Mesothelial cell of epicardium (in vitro differentiated cells): ENCODE measurements around the gene SUPT6H. TPM values are rescaled to one million over a fixed set of nuclear protein-coding genes. Genes with fewer than 3 reads are reported as not detected.

Experiments used
- DNase-seq, 2 experiments: peaks; one replicate each; pipeline ENCODE4 v3.0.0; 2021; ENCODE audit warnings: low spot score in 2 of 2; ENCODE audit not compliant: unreplicated experiment in 2 of 2
- H3K27ac Mint-ChIP-seq: 2 replicates; pipeline ENCODE4 v1.8.0; 2021; ENCODE audit warnings: mixed read lengths
- H3K27me3 Mint-ChIP-seq: 2 replicates; pipeline ENCODE4 v1.8.0; 2021; ENCODE audit warnings: low read depth, mixed read lengths
- H3K36me3 Mint-ChIP-seq: 2 replicates; pipeline ENCODE4 v1.8.0; 2021; ENCODE audit warnings: mixed read lengths
- H3K4me1 Mint-ChIP-seq: 2 replicates; pipeline ENCODE4 v1.8.0; 2021; ENCODE audit warnings: mixed read lengths
- H3K4me3 Mint-ChIP-seq: 2 replicates; pipeline ENCODE4 v1.8.0; 2021; ENCODE audit warnings: mild to moderate bottlenecking, moderate library complexity, mixed read lengths
- H3K9me3 Mint-ChIP-seq: 2 replicates; pipeline ENCODE4 v1.8.0; 2021; ENCODE audit warnings: mixed read lengths
- CTCF ChIP-seq: fragments of 200-600 bp; sonication (generic); IDR thresholded peaks from one replicate; pipeline ENCODE4 v1.5.0; 2021; ENCODE audit warnings: antibody characterized with exemption; ENCODE audit not compliant: unreplicated experiment
- total RNA-seq: library from RNA; stranded (reverse); gene quantifications from 3 replicates; pipeline ENCODE4 v1.2.1, GENCODE V29; 2021

SUPT6H gene
- total RNA-seq, 1 donor from 2014 or later: 91.8 TPM

GRCh38 chr17:28737316-28737715 is 75.3 kb downstream of the SUPT6H start:
- Mint-ChIP-seq H3K9me3 (no peaks in the 10 kb centered on the region), H3K4me3 (no peak overlapping the region), H3K36me3 (no peaks in the 10 kb centered on the region), H3K27ac (no peak overlapping the region), H3K4me1 (peaks cover 6% of the 10 kb centered on the region), H3K27me3 (no peaks in the 10 kb centered on the region)
- TF ChIP-seq CTCF: no peak
- DNase-seq: no peak

GRCh38 chr17:28737770-28738679 is 76.0 kb downstream of the SUPT6H start:
- H3K4me3 Mint-ChIP-seq: no peak overlapping the region

GRCh38 chr17:28738680-28739384 is 76.8 kb downstream of the SUPT6H start:
- Mint-ChIP-seq H3K4me1 (peaks cover 9% of the 10 kb centered on the region), H3K4me3 (no peak overlapping the region), H3K27me3 (no peaks in the 10 kb centered on the region), H3K36me3 (no peaks in the 10 kb centered on the region), H3K9me3 (no peaks in the 10 kb centered on the region), H3K27ac (no peak overlapping the region)
- DNase-seq: no peak
- TF ChIP-seq CTCF: no peak

More at GRCh38 chr17:28737770-28738679, 76.0 kb downstream of the SUPT6H start:
- Mint-ChIP-seq H3K27me3 (no peaks in the 10 kb centered on the region), H3K4me1 (peaks cover 7% of the 10 kb centered on the region), H3K9me3 (no peaks in the 10 kb centered on the region), H3K27ac (peak overlapping the region; percentile 59), H3K36me3 (no peaks in the 10 kb centered on the region)
- no peak for DNase-seq
- TF ChIP-seq CTCF: no peak

GRCh38 chr17:28740406-28741357 is 78.7 kb downstream of the SUPT6H start:
- TF ChIP-seq CTCF: no peak
- Mint-ChIP-seq H3K9me3 (no peaks in the 10 kb centered on the region), H3K27me3 (no peaks in the 10 kb centered on the region), H3K27ac (no peak overlapping the region), H3K4me3 (no peak overlapping the region), H3K4me1 (peaks cover 9% of the 10 kb centered on the region), H3K36me3 (no peaks in the 10 kb centered on the region)
- no peak for DNase-seq
